Tibial nerve (tissue), 4 donors: ENCODE results near the gene CIAO1.

Source experiments
- CTCF ChIP-seq, 5 experiments: fragments of 200-600 bp in 3 of 5; fragments of 450-650 bp in 2 of 5; sonication (generic) in 3 of 5; IDR thresholded peaks; one replicate each; pipeline ENCODE4 v1.5.1; 2016 to 2019; ENCODE audit warnings: antibody characterized with exemption in 5 of 5, mild to moderate bottlenecking in 3 of 5, moderate library complexity in 2 of 5
- EP300 ChIP-seq, 2 donors: sonication (generic); formaldehyde crosslinking; IDR thresholded peaks; one replicate each; pipeline ENCODE4 v1.6.1; 2017; ENCODE audit warnings: antibody characterized with exemption in 2 of 2, mild to moderate bottlenecking in 1 of 2
- POLR2A ChIP-seq, 2 donors: fragments of 450-650 bp; IDR thresholded peaks; one replicate each; pipeline ENCODE4 v1.6.1; 2017; ENCODE audit warnings: antibody characterized with exemption in 2 of 2, mild to moderate bottlenecking in 2 of 2, moderate library complexity in 2 of 2

GRCh38 chr2:96239745-96240264, 26.2 kb upstream of the CIAO1 start:
- no peak for TF ChIP-seq CTCF (IDR thresholded peaks at IDR 0.05)
- no peak for TF ChIP-seq EP300 (IDR thresholded peaks at IDR 0.05)
- TF ChIP-seq POLR2A (IDR thresholded peaks at IDR 0.05), result no peak
